Measurements from ENCODE around the gene GRAP2.

- TF ChIP-seq CTCF (conservative IDR thresholded peaks at IDR 0.05; ENCODE audit: low read depth, low read length) (no peak), EZH2 (IDR thresholded peaks at IDR 0.05; ENCODE audit: low read length, unreplicated experiment) (no peak)
These were observed 22.8 kb downstream of the GRAP2 start for GRCh38 chr22:39923696-39924095.

Measured in PC-3 (cell line).